ENCODE results near the gene S100Z. TPM values are rescaled to one million over a fixed set of nuclear protein-coding genes. Genes with fewer than 3 reads are reported as not detected.
A peak's percentile ranks its signal among the peaks of the same experiment; 100 is the strongest.

Gene S100Z
- total and polyA plus RNA-seq, 9 of the 15 experiments (the other 6 are each of a cell fraction or from before 2014, with no cell fraction given), result 0.15 to 0.42 (median 0.20) TPM; not detected in 6

GRCh38 chr5:76874088-76874581 is 24.3 kb downstream of the S100Z start (continued):
- TF ChIP-seq CUX1 (CRISPR knock-in tag; IDR thresholded peaks at IDR 0.05), result no peak
- no peak for TF ChIP-seq STAT5A (IDR thresholded peaks at IDR 0.05; ENCODE audit: borderline replicate concordance, low read length)
- no peak for TF ChIP-seq PTTG1 (tag; IDR thresholded peaks at IDR 0.05; ENCODE audit: low read depth)
- no peak for TF ChIP-seq FOXA3 (CRISPR knock-in tag; conservative IDR thresholded peaks at IDR 0.05 in 1 of 2, IDR thresholded peaks at IDR 0.05 in 1 of 2)
- no peak for TF ChIP-seq ZNF445 (CRISPR knock-in tag; IDR thresholded peaks at IDR 0.05; ENCODE audit: low read depth)
- TF ChIP-seq SFPQ (IDR thresholded peaks at IDR 0.05; ENCODE audit: low read depth, low read length), result no peak
- TF ChIP-seq TBL1XR1 (IDR thresholded peaks at IDR 0.05; ENCODE audit: low read length in 2 of 2), result peak in 1 of 2 experiments; percentile 29; a peak in 1 of 4 replicates
- TF ChIP-seq ZFX (CRISPR knock-in tag; IDR thresholded peaks at IDR 0.05), result no peak
- TF ChIP-seq NCOR1 (IDR thresholded peaks at IDR 0.05), result peak; percentile 65
- no peak for TF ChIP-seq CLOCK (CRISPR knock-in tag; IDR thresholded peaks at IDR 0.05; ENCODE audit: borderline replicate concordance)
- no peak for TF ChIP-seq ADNP (tag; IDR thresholded peaks at IDR 0.05)
- no peak for TF ChIP-seq NR2F6 (CRISPR knock-in tag; IDR thresholded peaks at IDR 0.05)
- TF ChIP-seq SOX6 (IDR thresholded peaks at IDR 0.05), result peak; percentile 96
- 0 out of 2 replicates have a peak, but pooled peaks have one; percentile 25 for TF ChIP-seq NFIC (IDR thresholded peaks at IDR 0.05)
- TF ChIP-seq HOXB6 (CRISPR knock-in tag; IDR thresholded peaks at IDR 0.05; ENCODE audit: borderline replicate concordance), result no peak
- peak; percentile 13; the same call in 1 of the 2 replicates for TF ChIP-seq JUND (IDR thresholded peaks at IDR 0.05; ENCODE audit: borderline replicate concordance, low read depth, low read length)
- TF ChIP-seq JUND (tag; IDR thresholded peaks at IDR 0.05; ENCODE audit: borderline replicate concordance, low read depth, low read length), result peak; percentile 50; the same call in 1 of the 3 replicates
- TF ChIP-seq BACH1 (tag; IDR thresholded peaks at IDR 0.05), result 0 out of 2 replicates have a peak, but pooled peaks have one; percentile 50
- TF ChIP-seq ZNF695 (CRISPR knock-in tag; IDR thresholded peaks at IDR 0.05), result no peak
